Ovary (tissue), 9 donors: ENCODE results near the gene COIL. TPM values are rescaled to one million over a fixed set of nuclear protein-coding genes. Genes with fewer than 3 reads are reported as not detected.

ENCODE experiments used
- DNase-seq, 5 donors: peaks; one replicate each; pipeline ENCODE4 v3.0.0-alpha.2; 2019 to 2020
- H3K27ac ChIP-seq, 2 donors: fragments of 200-600 bp; one replicate each; pipeline versions ENCODE4 v1.5.1 to v1.8.0; 2019 to 2022
- H3K27me3 ChIP-seq: fragments of 200-600 bp; one replicate; pipeline ENCODE4 v1.8.0; 2022
- H3K36me3 ChIP-seq: fragments of 200-600 bp; sonication (generic); one replicate; pipeline ENCODE4 v1.5.1; 2019
- H3K4me1 ChIP-seq: one replicate; pipeline ENCODE4 v1.8.1; 2013; ENCODE audit warnings: mild to moderate bottlenecking, moderate library complexity; ENCODE audit not compliant: insufficient read depth
- H3K4me3 ChIP-seq: fragments of 200-600 bp; sonication (generic); one replicate; pipeline ENCODE4 v1.5.1; 2017
- H3K9me3 ChIP-seq, 2 donors: fragments of 200-600 bp in 1 of 2; sonication (generic) in 1 of 2; one replicate each; pipeline versions ENCODE4 v1.5.1 to v1.8.1; 2013 to 2019; ENCODE audit warnings: mild to moderate bottlenecking in 1 of 2, moderate library complexity in 1 of 2
- EP300 ChIP-seq: sonication (generic); formaldehyde crosslinking; IDR thresholded peaks from one replicate; pipeline ENCODE4 v1.6.1; 2017; ENCODE audit warnings: antibody characterized with exemption
- POLR2A ChIP-seq: fragments of 450-650 bp; IDR thresholded peaks from one replicate; pipeline ENCODE4 v1.6.1; 2017; ENCODE audit warnings: antibody characterized with exemption, mild to moderate bottlenecking, moderate library complexity
- WGBS, 3 donors: extraction: QIAGEN DNeasy Blood & Tissue Kit in 1 of 3; methylation state at CpG; one replicate each; pipeline versions ENCODE4 v1.1.5 to v1.1.7; 2013 to 2017; 5-methylcytosine and 5-hydroxymethylcytosine counted together
- intact Hi-C, 4 donors: fragments of 100-400 bp; cut with DNase I; formaldehyde crosslinking; loops; one replicate each; pipeline versions ENCODE4 v1.11.0 to v1.15.1; 2022 to 2023
- polyA plus RNA-seq, 2 donors: library from polyadenylated mRNA; stranded (reverse); fragments of 200-250 nt in 1 of 2; fragments of 350-450 nt in 1 of 2; fragmentation: Illumina TruSeq in 1 of 2; extraction: RNeasy Lipid Tissue Mini Kit (QIAGEN cat#74804) in 1 of 2; gene quantifications; one replicate each; pipeline ENCODE4 v1.2.3, GENCODE V29; 2013 to 2014
- total RNA-seq, 7 donors: library from RNA; depleted of rRNA in 2 of 7; stranded (reverse); fragments of >200 nt in 2 of 7; fragmentation: NEBNext Ultra II Directional in 3 of 7; extraction: Animal tissue kit (Norgen Biotek cat#: 25700) in 3 of 7; gene quantifications; one replicate each; pipeline versions ENCODE4 v1.1.0 to v1.2.4, GENCODE V29; 2016 to 2023
- TF ChIP-seq, protein P1 (sequence below), 3 donors: fragments of 450-650 bp in 2 of 3; fragments of 200-600 bp in 1 of 3; IDR thresholded peaks; one replicate each; pipeline versions ENCODE4 v1.5.1 to v1.8.0; 2016 to 2022; ENCODE audit warnings: antibody characterized with exemption in 3 of 3, mild to moderate bottlenecking in 1 of 3
- donor health status: DM: no; HTN: no; CAD: no; lungs with moderate emphysema.
- donor health status: DM: no; HTN: no; CAD: no.
- donor health status: Bipolar disorder and iron deficiency.
- donor health status: DM: yes; HTN: yes; CAD: no.
- donor health status: DM: no; HTN: no; CAD: no.
- donor health status: DM: yes; HTN: yes; CAD: no.

Gene COIL
- total and polyA plus RNA-seq, 9 donors = 10.9 to 17.8 (median 12.9) TPM

DNA sequence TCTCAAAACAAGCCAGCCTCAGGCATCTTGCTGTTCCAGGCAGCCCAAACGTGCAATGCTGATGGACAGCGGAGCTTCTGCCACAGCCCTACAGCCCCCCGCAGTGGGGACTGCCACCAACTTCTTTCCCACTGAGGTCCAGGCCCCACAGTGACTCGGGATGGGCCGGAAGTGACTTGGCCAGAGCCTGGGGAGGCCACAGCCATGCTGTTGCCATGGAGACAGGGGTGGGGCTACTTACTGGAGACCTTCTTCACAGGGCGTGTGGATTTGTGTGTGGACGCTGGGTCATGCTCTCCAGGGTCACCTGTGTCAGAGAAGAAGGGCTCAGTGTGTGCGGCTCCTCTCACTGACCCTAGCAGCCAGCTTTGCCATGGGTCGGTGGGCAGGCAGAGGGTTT, 62.0 kb downstream of the COIL start:
- 73 to 79% (median 74%) methylated on average over 9 of the region's 9 CpGs for WGBS, 3 donors
- no peak for DNase-seq
- TF ChIP-seq EP300 (no peak), POLR2A (no peak)
- TF ChIP-seq, protein P1, sequence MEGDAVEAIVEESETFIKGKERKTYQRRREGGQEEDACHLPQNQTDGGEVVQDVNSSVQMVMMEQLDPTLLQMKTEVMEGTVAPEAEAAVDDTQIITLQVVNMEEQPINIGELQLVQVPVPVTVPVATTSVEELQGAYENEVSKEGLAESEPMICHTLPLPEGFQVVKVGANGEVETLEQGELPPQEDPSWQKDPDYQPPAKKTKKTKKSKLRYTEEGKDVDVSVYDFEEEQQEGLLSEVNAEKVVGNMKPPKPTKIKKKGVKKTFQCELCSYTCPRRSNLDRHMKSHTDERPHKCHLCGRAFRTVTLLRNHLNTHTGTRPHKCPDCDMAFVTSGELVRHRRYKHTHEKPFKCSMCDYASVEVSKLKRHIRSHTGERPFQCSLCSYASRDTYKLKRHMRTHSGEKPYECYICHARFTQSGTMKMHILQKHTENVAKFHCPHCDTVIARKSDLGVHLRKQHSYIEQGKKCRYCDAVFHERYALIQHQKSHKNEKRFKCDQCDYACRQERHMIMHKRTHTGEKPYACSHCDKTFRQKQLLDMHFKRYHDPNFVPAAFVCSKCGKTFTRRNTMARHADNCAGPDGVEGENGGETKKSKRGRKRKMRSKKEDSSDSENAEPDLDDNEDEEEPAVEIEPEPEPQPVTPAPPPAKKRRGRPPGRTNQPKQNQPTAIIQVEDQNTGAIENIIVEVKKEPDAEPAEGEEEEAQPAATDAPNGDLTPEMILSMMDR (IDR thresholded peaks at IDR 0.05) = no peak
- no peak overlapping the region for H3K4me3 ChIP-seq
- H3K27me3 ChIP-seq = no peaks in the 10 kb centered on the region
- H3K4me1 ChIP-seq = no peaks in the 10 kb centered on the region
- no peak overlapping the region for H3K27ac ChIP-seq
- intact Hi-C loops = loop anchor here in 1 of 4 donors (5.0 kb wide), 1 partner anchor 58 kb away; no protein-coding TSS in a partner anchor
- peaks cover 2% of the 10 kb centered on the region for H3K36me3 ChIP-seq
- H3K9me3 ChIP-seq = no peaks in the 10 kb centered on the region

DNA sequence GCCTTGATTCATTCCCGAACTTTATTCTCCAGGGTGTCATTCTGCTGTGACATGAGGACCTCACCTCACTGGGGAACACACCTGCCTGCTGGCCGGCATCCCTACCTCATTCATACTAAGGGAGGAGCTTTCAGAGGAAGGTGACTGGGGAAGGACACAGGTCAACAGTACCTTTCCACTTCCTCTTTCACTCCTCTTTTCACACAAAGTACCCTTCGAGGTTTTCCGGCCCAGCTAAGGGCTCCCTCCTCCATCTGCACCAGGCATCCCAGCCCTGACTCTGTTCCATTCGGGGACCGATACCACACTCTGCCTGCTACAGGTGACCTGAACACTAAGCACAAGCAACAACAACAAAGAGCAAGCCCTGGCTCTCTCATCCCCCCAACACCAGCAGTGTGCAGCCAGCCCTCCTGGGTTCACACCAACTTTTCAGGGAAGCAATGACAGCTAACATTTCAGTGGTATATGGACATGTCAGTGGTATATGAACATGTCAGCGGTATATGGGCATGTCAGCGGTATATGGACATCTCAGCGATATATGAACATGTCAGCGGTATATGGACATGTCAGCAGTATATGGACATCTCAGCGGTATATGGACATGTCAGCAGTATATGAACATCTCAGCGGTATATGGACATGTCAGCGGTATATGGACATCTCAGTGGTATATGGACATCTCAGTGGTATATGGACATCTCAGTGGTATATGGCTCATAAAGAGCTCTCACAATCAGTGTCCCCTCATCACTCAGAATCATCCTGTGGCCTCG, 63.0 kb downstream of the COIL start:
- TF ChIP-seq POLR2A (no peak), EP300 (no peak)
- TF ChIP-seq, protein P1 (IDR thresholded peaks at IDR 0.05) = no peak
- H3K36me3 ChIP-seq = peaks cover 2% of the 10 kb centered on the region
- H3K9me3 ChIP-seq = no peaks in the 10 kb centered on the region
- intact Hi-C loops = loop anchor here in 1 of 4 donors (5.0 kb wide), 1 partner anchor 59 kb away; no protein-coding TSS in a partner anchor
- no peak for DNase-seq
- 94 to 95% (median 94%) methylated on average over 14 of the region's 14 CpGs for WGBS, 3 donors
- H3K27ac ChIP-seq = no peak overlapping the region
- no peak overlapping the region for H3K4me3 ChIP-seq
- no peaks in the 10 kb centered on the region for H3K4me1 ChIP-seq
- H3K27me3 ChIP-seq = no peaks in the 10 kb centered on the region

DNA sequence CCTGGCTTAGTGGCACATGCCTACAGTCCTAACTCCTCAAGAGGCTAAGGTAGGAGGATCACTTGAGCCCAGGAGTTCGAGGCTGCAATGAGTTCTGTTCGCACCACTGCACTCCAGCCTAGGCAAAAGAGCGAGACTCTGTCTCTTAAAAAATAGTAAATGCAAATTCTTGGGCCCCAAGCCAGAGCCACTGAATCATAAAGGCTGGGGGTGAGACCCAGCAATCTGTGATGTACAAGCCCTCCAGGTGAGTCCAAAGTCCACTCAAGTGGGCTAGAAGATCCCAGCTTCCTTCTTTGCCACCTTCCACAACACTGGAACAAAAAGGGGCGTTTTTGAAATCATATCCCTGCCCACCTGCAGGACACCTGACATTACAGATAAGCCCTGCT, 63.9 kb downstream of the COIL start:
- peaks cover 2% of the 10 kb centered on the region for H3K36me3 ChIP-seq
- intact Hi-C loops = loop anchor here in 1 of 4 donors (5.0 kb wide), 1 partner anchor 60 kb away; no protein-coding TSS in a partner anchor
- WGBS, 3 donors = 91 to 94% (median 94%) methylated on average over 4 of the region's 4 CpGs
- no peak overlapping the region for H3K4me3 ChIP-seq
- no peak overlapping the region for H3K27ac ChIP-seq
- H3K4me1 ChIP-seq = no peaks in the 10 kb centered on the region
- no peak for DNase-seq
- H3K27me3 ChIP-seq = no peaks in the 10 kb centered on the region
- H3K9me3 ChIP-seq = no peaks in the 10 kb centered on the region
- TF ChIP-seq, protein P1 (IDR thresholded peaks at IDR 0.05) = no peak
- TF ChIP-seq POLR2A = no peak
- TF ChIP-seq EP300 = no peak

GRCh38 chr17:56896217-56896967, 64.5 kb downstream of the COIL start:
- no peak for TF ChIP-seq POLR2A
- TF ChIP-seq, protein P1 (IDR thresholded peaks at IDR 0.05) = no peak
- TF ChIP-seq EP300 = no peak
- peaks cover 2% of the 10 kb centered on the region for H3K36me3 ChIP-seq
- no peak overlapping the region for H3K27ac ChIP-seq
- H3K4me1 ChIP-seq = no peaks in the 10 kb centered on the region
- no peaks in the 10 kb centered on the region for H3K27me3 ChIP-seq
- no peak overlapping the region for H3K4me3 ChIP-seq
- WGBS, 3 donors = 59 to 73% (median 72%) methylated on average over 3 of the region's 3 CpGs
- intact Hi-C loops = loop anchor here in 1 of 4 donors (5.0 kb wide), 1 partner anchor 61 kb away; no protein-coding TSS in a partner anchor
- DNase-seq = no peak
- H3K9me3 ChIP-seq = no peaks in the 10 kb centered on the region
